NCI-H82 treated with DMSO at 0.1 percent for 48 hours (cell line): ENCODE measurements around the gene ENTPD2.

Experiments
- DNase-seq: peaks from one replicate; lab custom pipeline; 2025; ENCODE audit not compliant: unreplicated experiment; lab: John Stamatoyannopoulos, UW

Gene ENTPD2

DNA sequence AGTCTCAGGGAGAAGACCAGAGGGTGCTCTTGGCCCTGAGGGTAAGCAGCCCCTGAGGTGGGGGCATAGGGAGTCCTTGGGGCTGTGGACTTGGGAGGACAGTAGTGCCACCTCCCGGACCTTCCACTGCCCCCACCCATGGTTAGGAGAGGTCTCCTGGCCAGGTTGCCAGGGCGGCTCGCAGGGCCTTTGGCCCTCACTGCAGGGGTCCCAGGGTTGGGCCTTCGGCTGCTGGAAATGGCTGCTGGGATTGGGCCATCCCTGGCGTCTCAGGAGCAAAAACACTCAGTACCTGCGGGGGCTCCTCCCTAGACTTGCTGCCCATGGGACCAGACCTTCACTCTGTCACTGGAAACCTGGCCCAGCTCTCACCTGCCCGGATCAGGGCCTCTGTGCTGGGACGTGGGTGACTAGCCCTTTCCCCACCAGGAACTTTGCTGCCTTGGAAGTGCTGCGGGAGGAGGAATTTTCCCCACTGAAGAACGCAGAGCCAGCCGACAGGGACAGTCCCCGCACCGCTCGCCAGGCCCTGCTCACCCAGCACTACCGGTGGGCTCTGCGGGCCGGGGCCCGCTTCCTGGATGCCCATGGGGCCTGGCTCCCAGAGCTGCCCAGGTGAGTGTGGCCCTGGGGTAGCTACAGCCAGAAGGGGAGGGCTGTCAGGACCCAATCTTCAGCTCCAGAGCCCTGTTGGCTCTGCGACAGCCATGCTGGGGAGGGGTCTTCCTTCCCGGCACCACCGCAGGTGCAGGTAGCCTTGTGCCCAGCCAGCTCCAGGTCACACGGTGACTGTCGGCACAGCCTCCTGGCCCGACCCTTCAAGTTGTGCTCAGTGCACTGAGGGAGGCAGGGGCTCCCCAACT, 26.6 kb upstream of the ENTPD2 start:
- DNase-seq, result no peak

DNA sequence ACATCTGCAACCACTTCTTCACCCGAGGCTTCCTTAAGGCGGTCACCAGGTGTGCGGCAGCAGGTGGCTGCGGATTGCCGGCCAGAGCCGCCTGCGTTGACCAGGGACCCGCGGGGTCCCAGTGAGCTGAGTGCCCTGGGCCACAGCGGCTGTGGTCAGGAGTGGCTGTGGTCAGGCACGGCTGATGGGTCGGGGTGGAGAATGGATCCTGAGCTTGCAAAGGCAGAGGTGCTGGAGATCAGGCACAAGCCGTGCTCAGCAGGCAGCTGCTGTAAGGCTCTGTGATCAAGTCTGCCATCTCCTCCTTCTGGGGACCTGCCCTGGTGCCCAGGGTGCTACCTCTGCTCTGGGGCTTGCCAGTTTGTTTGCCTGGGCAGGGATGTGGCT, 25.5 kb upstream of the ENTPD2 start:
- no peak for DNase-seq

DNA sequence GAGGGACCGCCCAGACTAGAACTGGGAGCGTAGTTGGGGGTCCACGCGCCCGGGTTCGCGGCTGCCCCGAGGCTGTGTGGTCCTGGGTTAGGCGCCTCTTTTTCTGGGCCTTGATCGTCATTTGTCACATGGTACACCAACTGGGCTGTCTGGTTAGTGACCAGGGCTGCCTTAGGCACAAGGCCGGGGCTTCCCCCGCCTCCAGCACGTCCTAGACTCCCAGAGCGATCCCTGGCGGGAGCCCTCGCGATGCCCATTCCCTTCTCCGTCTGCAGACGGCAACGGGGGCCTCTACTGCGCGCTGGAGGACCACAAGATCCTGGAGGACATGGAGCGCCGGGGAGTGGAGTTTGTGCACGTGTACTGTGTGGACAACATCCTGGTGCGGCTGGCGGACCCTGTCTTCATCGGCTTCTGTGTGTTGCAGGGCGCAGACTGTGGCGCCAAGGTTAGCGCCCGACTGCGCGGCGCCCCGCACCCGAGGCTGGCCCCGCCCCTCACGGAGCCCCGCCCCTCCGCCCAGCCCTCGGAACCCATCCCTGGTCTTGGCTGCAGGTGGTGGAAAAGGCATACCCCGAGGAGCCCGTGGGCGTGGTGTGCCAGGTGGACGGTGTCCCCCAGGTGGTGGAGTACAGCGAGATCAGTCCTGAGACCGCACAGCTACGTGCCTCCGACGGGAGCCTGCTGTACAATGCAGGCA, 25.0 kb upstream of the ENTPD2 start:
- no peak for DNase-seq

DNA sequence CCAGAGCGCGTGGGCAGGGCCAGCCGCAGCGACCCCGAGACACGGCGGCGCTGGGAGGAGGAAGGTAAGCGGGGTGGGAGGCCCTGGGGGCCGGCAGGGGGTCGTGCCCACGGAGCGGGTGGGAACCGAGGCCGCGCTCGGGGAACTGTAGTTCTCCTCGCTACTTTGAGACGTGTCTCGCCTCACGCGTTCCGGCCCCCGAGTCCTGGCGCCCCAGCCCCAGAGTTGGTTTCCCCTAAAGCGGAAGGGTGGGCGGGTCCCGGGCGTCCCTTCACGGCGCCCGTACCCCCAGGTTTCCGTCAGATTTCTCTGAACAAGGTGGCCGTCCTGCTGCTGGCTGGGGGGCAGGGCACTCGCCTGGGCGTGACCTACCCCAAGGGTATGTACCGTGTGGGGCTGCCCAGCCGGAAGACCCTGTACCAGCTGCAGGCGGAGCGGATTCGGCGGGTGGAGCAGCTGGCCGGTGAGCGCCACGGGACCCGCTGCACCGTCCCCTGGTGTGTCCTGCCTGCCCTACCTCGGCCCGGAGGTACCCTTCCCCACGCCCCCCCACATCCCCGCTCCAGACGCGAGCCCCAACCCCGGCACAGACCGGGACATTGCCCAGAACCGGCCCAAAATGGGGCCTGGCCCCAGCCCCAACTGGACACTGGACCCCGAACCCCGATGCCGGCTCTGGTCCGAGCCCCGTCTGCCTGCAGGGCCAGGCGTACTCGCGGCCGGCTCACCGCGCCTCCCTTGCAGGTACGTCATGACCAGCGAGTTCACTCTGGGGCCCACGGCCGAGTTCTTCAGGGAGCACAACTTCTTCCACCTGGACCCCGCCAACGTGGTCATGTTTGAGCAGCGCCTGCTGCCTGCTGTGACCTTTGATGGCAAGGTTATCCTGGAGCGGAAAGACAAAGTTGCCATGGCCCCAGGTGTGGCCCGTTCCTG, 24.2 kb upstream of the ENTPD2 start:
- no peak for DNase-seq

DNA sequence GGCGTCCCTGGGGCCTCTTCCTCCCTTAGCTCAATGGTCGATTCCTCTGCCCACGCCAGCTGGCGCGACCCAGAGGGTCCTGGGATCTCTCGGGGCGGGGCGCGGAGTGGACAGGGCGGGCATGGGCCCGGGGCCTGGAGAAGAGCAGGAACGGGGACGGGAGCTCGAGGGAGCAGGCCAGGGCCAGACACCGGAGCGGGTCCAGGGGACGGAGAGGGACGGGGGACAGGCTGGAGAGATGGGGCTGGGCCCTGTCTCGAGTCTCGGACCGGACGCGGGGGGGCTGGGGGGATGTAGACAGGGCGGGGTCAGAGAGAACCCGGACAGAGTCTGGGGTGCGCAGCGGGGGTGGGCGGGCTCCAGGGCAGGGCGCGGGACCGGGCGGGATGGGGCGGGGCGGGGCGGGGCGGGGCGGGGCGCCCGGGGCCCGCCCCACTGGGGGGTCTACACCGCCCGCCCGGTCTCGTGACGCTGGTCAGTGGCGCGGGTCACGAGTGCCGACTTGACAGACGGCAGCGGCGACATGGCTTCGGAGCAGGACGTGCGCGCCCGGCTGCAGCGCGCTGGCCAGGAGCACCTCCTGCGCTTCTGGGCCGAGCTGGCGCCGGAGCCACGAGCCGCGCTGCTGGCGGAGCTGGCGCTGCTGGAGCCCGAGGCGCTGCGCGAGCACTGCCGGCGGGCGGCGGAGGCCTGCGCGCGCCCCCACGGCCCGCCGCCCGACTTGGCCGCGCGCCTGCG, 23.3 kb upstream of the ENTPD2 start, which contains the start of gene UAP1L1:
Gene UAP1L1, plus strand, starts transcription at position 508 of the 738 bp plus-strand sequence. Its CDS starts 16 bp downstream, at position 524.
- DNase-seq, result no peak

DNA sequence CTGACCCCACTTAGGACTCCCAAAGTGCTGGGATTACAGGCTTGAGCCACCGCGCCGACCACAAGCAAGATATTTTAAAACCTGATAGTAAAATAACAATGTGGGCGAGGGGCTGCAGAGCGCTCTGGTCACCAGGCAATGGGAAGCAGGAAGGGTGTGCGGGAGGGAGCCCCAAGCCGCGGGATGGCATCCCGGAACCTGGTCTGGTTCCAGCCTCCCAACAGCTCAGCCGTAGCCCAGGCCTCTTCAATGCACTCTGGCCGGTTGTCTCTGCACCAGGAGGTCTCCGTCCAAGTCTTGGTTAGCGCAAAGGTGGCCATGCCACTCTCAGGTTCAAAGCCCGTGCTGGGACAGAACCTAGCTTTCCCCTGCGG, 22.8 kb upstream of the ENTPD2 start:
- DNase-seq, result no peak

DNA sequence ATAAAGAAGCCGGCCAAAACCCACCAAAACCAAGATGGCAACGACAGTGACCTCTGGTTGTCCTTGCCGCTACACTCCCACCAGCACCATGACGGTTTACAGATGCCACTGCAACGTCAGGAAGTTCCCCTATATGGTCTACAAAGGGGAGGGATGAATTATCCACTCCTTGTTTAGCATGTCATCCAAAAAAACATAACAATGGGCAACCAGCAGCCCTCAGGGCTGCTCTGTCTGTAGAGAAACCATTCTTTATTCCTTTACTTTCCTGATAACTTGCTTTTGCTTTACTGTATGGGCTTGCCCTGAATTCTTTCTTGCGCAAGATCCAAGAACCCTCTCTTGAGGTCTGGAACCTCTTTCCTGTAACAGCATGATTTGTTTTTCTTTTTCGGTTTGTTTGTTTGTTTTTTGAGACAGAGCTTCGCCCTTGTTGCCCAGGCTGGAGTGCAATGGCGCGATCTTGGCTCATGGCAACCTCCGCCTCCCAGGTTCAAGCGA, 21.5 kb upstream of the ENTPD2 start:
- no peak for DNase-seq

DNA sequence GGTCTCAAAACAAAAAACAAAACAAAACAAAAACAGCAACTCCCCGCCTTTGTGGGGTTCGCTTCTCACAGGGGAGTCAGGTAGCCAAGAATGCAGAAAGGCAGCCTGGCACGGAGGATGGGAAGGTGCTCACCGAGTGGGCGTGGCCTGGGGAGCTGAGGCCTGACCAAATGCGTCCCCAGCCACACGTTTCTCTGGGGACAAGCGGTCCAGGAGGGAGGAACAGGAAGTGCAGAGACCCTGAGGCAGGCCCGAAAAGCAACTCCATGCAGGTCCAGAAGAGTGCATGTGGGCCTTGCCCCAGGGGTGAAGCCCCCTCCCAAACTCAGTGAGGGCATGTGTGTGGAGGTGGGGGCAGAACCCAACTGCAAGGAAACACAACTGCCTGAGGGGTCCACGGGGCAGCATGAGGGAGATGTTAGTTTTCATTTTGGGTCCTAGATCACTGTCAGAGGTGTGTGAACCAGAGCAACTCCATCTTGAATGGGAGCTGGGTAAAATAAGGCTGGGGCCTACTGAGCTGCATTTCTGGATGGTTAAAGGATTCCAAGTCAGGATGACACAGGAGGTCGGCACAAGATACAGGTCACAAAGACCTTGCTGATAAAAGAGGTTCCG, 20.9 kb upstream of the ENTPD2 start:
- DNase-seq, result no peak

DNA sequence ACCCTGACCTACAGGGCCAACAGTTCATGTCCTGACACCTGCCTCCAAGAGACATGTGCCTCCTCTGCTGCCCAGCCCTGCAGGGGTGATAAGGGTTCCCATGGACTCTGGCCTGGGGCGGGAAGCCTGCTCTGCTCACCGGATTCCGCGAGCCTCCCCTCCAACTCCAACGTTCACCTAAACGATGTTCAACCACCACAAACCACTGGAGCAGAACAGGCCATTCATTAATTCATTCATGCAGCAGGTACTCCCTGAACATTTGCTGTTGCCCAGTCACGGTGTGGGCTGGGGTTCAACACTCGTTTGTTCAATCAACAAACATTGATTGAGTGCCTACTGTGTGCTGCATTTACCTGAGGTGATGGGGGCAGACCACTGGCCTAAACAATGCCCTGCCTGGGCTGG, 20.1 kb upstream of the ENTPD2 start:
- DNase-seq, result no peak

DNA sequence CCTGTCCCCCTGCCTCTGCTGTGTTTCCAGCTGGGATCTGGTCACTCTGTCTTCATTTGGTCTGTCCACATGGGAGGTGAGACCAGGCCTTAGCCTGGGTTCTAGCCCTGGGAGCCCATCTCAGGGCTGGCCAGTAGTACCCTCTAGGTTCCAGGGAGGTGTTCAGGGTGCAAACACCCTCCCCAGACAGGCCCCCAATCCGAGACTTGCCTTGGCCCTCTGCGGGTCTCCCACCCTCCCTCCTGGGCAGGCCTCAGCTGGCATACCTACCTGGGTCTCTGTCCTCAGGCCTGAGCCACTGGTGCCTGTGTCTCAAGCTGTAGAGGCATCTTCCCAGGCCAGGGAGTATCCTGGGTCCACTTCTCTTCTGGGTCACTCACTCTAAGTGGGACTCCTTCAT, 17.4 kb upstream of the ENTPD2 start:
- no peak for DNase-seq

DNA sequence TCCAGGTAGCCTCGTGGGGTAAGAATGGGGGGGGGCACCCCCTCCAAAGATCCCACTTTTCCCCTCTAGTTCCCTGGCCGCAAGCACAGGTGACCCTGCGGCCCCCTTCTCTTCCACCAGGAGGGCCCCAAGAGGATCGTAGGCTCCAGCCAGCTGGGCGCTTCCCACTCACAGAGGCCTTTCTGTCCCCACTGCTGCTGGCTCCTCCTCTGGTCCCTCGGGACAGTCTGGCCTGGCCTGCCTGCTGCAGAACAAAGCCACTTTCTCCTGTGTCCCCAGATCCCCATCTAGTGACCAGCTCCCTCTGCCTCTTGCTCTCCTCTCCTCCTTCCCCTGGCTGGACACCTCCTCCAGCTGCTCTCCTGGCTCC, 17.0 kb upstream of the ENTPD2 start:
- no peak for DNase-seq

DNA sequence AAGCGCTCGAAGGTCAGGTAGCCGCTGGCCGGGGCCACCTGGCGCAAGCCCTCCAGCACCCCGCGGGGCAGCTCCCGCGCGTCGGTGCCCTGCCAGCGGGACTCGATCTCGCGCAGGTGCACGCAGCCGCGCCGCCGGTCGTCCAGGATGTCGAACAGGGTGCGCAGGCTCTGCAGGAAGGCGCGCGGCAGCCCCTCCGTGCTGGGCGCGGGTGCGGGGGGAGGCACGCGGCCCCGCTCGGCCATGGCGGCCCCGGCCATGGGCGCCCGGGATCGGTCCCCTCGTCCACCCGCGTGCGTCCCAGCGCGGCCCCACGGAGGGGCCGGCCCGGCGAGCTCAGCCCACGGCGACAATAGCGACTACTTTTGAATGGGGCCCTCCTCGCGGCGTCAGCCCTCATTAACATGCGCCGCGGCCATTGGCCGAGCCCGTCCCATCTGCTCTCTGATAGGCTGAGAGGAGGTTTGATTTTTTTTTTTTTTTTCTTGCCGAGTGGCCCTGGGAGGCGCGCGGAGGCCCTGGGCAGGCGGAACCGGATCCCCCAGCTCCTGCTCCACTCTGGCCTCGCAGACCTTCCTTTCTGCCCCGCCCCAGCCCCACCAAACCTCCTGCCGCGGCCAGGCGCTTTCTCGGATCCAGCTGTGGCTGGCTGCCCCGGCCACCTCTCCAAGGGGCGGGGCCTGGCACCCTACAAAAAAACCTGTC, 16.5 kb upstream of the ENTPD2 start, which contains the start of gene SAPCD2:
Gene SAPCD2, minus strand, starts transcription at position 357 of the 705 bp plus-strand sequence. Its CDS starts 97 bp downstream, at position 260.
- DNase-seq, result peak; percentile 74

DNA sequence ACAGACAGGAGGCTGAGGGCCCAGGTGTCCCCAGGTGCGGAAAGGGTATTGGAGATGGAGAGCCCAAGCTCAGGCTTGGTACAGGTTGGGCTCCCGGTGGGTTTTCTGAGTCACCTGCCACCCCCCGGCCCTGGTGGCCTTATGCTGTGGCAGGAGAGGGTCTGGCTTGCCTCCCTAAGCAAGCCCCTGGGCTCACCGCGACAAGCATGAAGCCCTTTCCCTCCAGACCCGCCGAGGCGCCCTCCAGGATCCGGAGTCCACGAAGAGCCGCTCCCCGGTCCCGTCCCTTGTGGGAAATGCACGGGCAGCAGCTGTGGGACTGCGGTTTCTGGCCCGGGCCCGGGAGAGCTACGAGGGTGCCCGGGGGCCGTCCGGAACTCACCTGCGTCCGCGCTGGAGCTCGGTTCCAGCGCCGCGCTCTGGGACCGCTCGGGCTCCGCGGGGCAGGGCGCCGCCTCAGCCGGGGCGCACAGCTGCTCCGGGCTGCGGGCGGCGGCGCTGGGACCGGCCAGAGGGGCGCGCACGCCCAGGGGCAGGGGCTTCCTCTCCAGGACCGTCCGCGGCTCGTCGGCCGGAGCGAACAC, 15.7 kb upstream of the ENTPD2 start:
- no peak for DNase-seq

DNA sequence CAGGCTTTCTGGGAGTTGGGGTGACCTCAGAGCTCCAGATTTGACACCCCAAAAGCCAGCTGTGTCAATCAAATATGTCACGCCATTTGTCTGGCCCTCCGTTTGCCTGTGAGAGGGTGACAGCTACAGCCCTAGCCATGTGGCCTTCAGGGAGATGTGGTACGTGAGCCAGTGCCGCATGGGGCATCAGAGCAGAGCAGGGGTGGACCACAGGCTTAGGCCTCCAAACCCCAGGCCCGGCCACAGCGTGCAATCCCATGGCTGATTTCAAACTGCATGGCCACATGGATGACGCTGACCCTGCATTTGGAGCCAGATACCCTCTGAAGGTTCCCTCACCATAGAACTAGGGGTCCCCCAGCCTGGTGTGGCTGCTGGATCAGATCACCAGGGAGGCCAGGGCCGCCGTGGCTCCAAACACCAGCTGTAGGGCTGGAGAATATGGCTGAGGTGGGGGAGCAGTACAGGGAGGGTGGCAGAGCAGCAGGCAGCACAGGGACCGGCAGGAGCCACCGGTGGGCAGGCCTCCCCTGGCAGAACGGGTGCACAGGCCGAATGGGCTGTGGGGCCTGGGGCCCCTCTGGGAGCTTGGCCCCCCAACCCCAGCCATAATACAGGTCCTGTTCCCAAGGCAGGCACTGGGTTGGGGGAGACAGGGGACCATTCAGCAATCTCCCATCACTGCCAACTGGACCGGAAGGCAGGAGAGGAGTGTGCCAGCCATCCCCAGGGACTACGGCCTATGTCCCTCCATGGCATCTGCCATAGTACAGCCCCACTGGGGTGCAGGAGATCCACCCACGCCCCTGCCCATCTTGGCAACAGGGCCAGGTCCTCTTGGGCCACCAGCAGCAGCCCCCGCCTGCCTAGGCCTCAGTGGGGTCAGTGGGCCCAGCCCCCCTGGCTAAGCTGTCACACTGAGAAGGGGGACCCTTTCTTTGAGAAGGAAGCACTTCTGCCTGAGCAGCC, 15.0 kb upstream of the ENTPD2 start:
- DNase-seq, result no peak

DNA sequence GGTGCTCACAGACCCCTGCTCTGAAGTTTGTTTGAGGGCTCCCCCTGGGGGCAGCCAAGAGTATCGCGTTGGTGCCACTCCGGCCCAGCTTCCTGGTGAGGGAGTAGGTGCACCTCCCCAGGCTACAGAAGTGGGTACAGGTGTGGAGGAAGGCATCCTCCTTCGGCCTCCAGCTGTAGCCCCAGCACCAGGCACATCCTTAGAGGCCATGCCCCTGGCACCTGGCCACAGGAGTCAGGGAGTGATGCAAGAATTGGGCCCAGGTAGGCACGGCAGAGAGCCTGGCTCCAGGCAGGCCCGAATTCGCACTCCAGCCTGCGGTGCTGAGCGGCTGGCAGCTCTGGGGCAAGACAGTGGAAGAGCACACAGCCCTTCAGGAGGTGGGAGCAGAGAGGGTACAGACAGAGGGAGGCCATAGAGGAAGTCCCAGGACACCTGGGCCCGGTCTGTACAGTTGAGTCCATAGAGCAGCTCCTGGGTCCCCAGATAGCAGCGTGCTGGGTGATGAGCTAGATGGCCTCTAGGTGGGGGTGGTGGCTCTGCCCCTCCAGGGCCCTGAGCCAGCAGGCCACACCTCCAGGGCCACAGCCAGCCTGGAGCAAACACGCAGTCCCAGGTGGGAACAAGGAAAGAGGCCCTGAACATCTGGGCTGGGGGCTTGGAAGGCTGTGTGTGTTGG, 14.1 kb upstream of the ENTPD2 start:
- peak; percentile 53 for DNase-seq

DNA sequence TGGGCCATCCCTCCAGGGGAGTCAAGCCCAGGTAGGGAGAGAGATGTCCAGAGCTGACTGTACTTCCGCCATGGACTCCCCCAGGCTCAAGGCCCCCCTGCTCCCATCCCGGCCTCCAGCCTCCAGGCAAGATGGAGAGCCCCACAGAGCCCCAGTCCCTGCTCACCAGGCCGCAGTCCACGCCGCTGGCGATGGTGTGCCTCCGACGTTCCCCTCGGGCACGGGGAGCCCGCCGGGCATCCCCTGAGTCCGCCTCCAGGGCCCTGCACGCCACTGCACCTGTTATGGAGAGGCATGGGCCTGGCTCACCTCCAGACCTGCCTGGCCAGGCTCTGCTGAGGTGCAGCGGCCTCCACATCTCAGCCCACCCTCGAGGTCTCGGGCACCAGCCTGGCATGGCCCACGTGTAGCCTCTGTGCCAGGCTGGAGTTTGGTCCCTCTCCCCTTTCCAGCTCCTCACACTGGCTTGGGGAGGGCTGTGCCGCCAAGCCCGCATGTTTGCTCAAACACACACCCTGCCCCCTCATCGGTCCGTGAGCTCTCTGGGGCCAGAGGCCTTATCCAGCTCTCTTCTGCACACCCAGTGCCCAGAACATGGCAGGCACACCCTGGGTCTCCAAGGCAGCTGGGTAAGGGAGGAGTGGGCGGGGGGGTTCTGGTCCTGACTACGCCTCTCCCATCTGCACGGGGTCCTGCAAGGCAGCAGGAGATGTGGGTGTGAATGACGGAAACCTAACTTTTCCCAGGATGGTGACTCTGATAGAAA, 12.4 kb upstream of the ENTPD2 start:
- DNase-seq, result no peak
